ENCODE results near the gene SNORC.
"Not testable (repeated sequence)": the region's sequence is repeated elsewhere in the genome, so short reads cannot be mapped to it uniquely, and the experiment has no call there.

The SNORC gene

DNA sequence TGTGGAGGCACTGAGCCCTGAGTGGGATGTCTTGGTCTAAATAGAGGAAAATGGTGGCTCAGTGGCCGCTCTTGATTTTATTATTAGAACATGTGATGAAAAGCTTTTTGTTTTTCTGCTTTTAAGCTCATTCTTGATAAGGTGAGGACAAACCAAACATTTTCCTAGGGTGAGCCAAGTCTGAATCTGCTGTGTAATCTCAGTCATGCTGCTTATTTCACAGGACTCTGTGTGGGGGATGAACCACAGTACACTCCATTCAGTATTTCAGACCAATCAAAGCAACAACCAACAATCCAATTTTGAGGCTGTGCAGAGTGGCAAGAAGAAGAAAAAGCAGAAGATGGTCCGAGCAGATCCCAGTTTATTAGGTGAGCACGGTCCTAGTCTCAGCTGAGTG is 20.0 kb upstream of the SNORC start:
- Histone ChIP-seq H3K27ac (ENCODE audit: low read depth, low read length) (no peak overlapping the region), H3K4me3 (ENCODE audit: low read depth, low read length) (no peak overlapping the region), H3K4me1 (ENCODE audit: control insufficient read depth, insufficient read depth, low read length) (peaks cover 3% of the 10 kb centered on the region; the same call in 1 of the 2 replicates), H3K9ac (ENCODE audit: low read depth, low read length) (no peak overlapping the region), H3K27me3 (ENCODE audit: control insufficient read depth, insufficient read depth, low read length) (no peaks in the 10 kb centered on the region), H3K36me3 (ENCODE audit: control insufficient read depth, insufficient read depth, low read length) (peaks cover 81% of the 10 kb centered on the region), H3K9me3 (ENCODE audit: control insufficient read depth, insufficient read depth, low read length) (no peaks in the 10 kb centered on the region)

DNA sequence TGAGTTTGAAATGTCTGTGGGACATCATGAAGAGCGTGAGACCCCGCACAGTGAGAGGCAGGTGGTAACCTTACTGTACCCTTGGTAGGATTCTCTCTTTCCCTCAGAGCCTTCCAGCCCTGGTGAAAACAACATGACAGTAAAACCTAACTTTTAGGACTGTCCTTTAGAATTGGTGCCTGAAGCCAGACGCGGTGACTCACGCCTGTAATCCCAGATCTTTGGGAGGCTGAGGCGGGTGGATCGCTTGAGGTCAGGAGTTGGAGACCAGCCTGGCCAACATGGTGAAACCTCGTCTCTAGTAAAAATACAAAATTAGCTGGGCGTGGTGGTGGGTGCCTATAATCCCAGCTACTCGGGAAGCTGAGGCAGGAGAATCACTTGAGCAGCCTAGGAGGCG is 18.0 kb upstream of the SNORC start:
- not testable (repeated sequence) for H3K27ac ChIP-seq (ENCODE audit: low read depth, low read length); H3K27me3 ChIP-seq (ENCODE audit: control insufficient read depth, insufficient read depth, low read length); H3K4me1 ChIP-seq (ENCODE audit: control insufficient read depth, insufficient read depth, low read length); H3K9ac ChIP-seq (ENCODE audit: low read depth, low read length); H3K9me3 ChIP-seq (ENCODE audit: control insufficient read depth, insufficient read depth, low read length); H3K4me3 ChIP-seq (ENCODE audit: low read depth, low read length)
- peaks cover 79% of the 10 kb centered on the region for H3K36me3 ChIP-seq (ENCODE audit: control insufficient read depth, insufficient read depth, low read length)

GRCh38 chr2:232852676-232853075 is 17.4 kb upstream of the SNORC start:
- no peak overlapping the region for H3K4me3 ChIP-seq (ENCODE audit: low read depth, low read length)
- no peaks in the 10 kb centered on the region for H3K27me3 ChIP-seq (ENCODE audit: control insufficient read depth, insufficient read depth, low read length)
- no peaks in the 10 kb centered on the region for H3K9me3 ChIP-seq (ENCODE audit: control insufficient read depth, insufficient read depth, low read length)
- peaks cover 3% of the 10 kb centered on the region; the same call in 1 of the 2 replicates for H3K4me1 ChIP-seq (ENCODE audit: control insufficient read depth, insufficient read depth, low read length)
- H3K27ac ChIP-seq (ENCODE audit: low read depth, low read length) = no peak overlapping the region
- H3K36me3 ChIP-seq (ENCODE audit: control insufficient read depth, insufficient read depth, low read length) = peaks cover 79% of the 10 kb centered on the region
- H3K9ac ChIP-seq (ENCODE audit: low read depth, low read length) = no peak overlapping the region

DNA sequence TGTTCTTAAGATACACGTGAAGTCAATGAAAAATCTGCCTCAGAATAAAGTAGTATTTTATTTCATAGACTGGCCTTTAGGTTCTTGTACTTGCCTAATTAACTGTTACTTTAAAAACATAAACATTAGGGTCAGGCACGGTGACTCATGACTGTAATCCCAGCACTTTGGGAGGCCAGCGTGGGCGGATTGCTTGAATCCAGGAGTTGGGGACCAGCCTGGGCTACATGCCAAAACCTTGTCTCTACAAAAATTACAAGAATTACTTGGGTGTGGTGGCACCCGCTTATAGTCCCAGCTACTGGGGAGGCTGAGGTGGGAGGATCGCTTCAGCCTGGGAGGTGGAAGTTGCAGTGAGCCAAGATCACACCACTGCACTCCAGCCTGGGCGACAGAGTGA is 16.0 kb upstream of the SNORC start:
- Histone ChIP-seq H3K4me1 (ENCODE audit: control insufficient read depth, insufficient read depth, low read length) (peaks cover 3% of the 10 kb centered on the region; the same call in 1 of the 2 replicates), H3K36me3 (ENCODE audit: control insufficient read depth, insufficient read depth, low read length) (peaks cover 79% of the 10 kb centered on the region), H3K27ac (ENCODE audit: low read depth, low read length) (no peak overlapping the region), H3K9ac (ENCODE audit: low read depth, low read length) (no peak overlapping the region), H3K4me3 (ENCODE audit: low read depth, low read length) (no peak overlapping the region), H3K27me3 (ENCODE audit: control insufficient read depth, insufficient read depth, low read length) (no peaks in the 10 kb centered on the region), H3K9me3 (ENCODE audit: control insufficient read depth, insufficient read depth, low read length) (no peaks in the 10 kb centered on the region)

GRCh38 chr2:232857158-232857563 is 12.9 kb upstream of the SNORC start:
- H3K4me1 ChIP-seq (ENCODE audit: control insufficient read depth, insufficient read depth, low read length) = peaks cover 3% of the 10 kb centered on the region; the same call in 1 of the 2 replicates
- no peak overlapping the region for H3K4me3 ChIP-seq (ENCODE audit: low read depth, low read length)
- peaks cover 58% of the 10 kb centered on the region for H3K36me3 ChIP-seq (ENCODE audit: control insufficient read depth, insufficient read depth, low read length)
- no peaks in the 10 kb centered on the region for H3K9me3 ChIP-seq (ENCODE audit: control insufficient read depth, insufficient read depth, low read length)
- no peak overlapping the region for H3K9ac ChIP-seq (ENCODE audit: low read depth, low read length)
- no peaks in the 10 kb centered on the region for H3K27me3 ChIP-seq (ENCODE audit: control insufficient read depth, insufficient read depth, low read length)
- no peak overlapping the region for H3K27ac ChIP-seq (ENCODE audit: low read depth, low read length)

DNA sequence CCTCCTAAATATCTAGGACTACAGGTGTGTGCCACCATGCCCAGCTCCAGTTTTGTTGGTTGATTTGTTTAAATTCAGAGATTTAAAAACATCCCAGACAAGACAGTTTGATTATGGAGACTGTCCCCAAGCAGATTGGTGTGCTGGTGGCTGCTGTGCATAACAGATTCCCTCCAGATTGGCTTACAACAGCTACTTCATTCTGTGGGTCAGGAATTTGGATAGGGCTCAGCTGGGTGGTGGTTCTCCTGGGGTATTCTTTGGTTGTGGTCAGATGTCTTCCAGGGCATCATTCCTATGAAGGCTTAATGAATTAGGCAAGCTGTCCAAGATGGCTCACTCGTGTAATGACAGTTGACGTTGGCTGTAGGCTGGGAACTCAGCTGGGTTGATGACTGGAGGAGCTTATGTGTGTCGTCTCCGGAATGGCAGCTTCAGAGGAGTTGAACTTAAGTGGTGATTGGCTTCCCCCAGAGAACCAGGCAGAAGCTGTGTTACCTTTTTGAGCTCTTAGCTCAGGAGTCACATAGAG is 10.6 kb upstream of the SNORC start:
- Histone ChIP-seq H3K27me3 (ENCODE audit: control insufficient read depth, insufficient read depth, low read length) (no peaks in the 10 kb centered on the region), H3K4me1 (ENCODE audit: control insufficient read depth, insufficient read depth, low read length) (no peaks in the 10 kb centered on the region), H3K9ac (ENCODE audit: low read depth, low read length) (no peak overlapping the region), H3K27ac (ENCODE audit: low read depth, low read length) (no peak overlapping the region), H3K36me3 (ENCODE audit: control insufficient read depth, insufficient read depth, low read length) (peaks cover 47% of the 10 kb centered on the region), H3K9me3 (ENCODE audit: control insufficient read depth, insufficient read depth, low read length) (no peaks in the 10 kb centered on the region), H3K4me3 (ENCODE audit: low read depth, low read length) (no peak overlapping the region)

DNA sequence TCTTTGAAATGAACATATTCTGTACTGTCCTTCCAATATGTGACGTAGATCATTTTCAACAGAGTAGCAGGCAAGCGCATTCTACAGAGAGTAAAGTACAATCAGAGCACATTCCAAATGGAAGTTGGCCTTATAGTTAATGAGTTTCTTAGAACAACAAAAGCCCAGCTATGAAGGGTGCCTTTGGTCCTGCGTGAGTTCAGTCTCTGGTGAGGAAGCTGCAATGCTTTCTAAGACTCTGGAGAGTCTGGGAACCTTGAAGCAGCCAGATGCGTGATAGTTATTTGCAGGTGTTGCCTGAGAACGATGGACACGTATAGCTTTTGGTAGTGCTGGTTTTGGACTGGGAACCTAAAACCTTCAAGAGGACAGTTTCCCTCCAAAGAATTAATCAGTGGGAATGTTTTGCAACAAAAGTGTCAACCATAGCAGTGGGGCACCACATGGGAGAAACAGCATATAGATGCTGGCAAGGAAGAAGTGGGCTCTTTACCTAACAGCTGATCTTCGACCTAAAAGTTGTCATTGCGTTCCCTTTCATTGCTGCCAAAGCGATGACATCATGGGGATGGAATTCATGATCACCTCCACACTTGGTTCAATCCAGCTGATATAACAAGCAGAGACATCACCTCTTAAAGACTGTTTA is 9.3 kb upstream of the SNORC start:
- H3K27me3 ChIP-seq (ENCODE audit: control insufficient read depth, insufficient read depth, low read length) = no peaks in the 10 kb centered on the region
- H3K4me3 ChIP-seq (ENCODE audit: low read depth, low read length) = no peak overlapping the region
- no peak overlapping the region for H3K9ac ChIP-seq (ENCODE audit: low read depth, low read length)
- no peaks in the 10 kb centered on the region for H3K9me3 ChIP-seq (ENCODE audit: control insufficient read depth, insufficient read depth, low read length)
- H3K4me1 ChIP-seq (ENCODE audit: control insufficient read depth, insufficient read depth, low read length) = no peaks in the 10 kb centered on the region
- H3K27ac ChIP-seq (ENCODE audit: low read depth, low read length) = no peak overlapping the region
- peaks cover 35% of the 10 kb centered on the region for H3K36me3 ChIP-seq (ENCODE audit: control insufficient read depth, insufficient read depth, low read length)

DNA sequence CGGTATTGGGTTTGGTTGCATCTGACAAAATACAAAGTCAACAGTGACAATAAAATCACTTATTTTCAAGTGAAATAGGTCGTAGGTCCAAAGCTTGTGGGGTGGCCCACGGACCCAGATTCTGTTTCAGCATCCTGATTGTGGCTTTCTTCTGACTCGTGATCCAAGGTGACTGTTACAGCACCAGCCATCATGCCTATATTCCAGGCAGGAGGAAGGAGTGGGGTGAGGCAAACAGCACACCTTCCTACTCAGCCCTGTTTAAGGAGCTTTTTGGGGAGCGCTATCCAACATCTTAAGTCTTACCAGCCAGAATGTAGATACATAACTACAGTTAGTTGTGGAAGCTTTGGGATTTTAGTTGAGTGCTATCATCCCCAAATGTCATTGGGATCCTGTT is 8.7 kb upstream of the SNORC start:
- Histone ChIP-seq H3K27me3 (ENCODE audit: control insufficient read depth, insufficient read depth, low read length) (no peaks in the 10 kb centered on the region), H3K4me1 (ENCODE audit: control insufficient read depth, insufficient read depth, low read length) (no peaks in the 10 kb centered on the region), H3K4me3 (ENCODE audit: low read depth, low read length) (no peak overlapping the region), H3K27ac (ENCODE audit: low read depth, low read length) (no peak overlapping the region), H3K9me3 (ENCODE audit: control insufficient read depth, insufficient read depth, low read length) (no peaks in the 10 kb centered on the region), H3K36me3 (ENCODE audit: control insufficient read depth, insufficient read depth, low read length) (peaks cover 30% of the 10 kb centered on the region), H3K9ac (ENCODE audit: low read depth, low read length) (no peak overlapping the region)

GRCh38 chr2:232863996-232864395 is 6.1 kb upstream of the SNORC start:
- no peak overlapping the region for H3K4me3 ChIP-seq (ENCODE audit: low read depth, low read length)
- no peaks in the 10 kb centered on the region for H3K27me3 ChIP-seq (ENCODE audit: control insufficient read depth, insufficient read depth, low read length)
- H3K27ac ChIP-seq (ENCODE audit: low read depth, low read length) = no peak overlapping the region
- H3K9ac ChIP-seq (ENCODE audit: low read depth, low read length) = no peak overlapping the region
- no peaks in the 10 kb centered on the region for H3K9me3 ChIP-seq (ENCODE audit: control insufficient read depth, insufficient read depth, low read length)
- H3K36me3 ChIP-seq (ENCODE audit: control insufficient read depth, insufficient read depth, low read length) = peaks cover 4% of the 10 kb centered on the region; the same call in 1 of the 2 replicates
- H3K4me1 ChIP-seq (ENCODE audit: control insufficient read depth, insufficient read depth, low read length) = no peaks in the 10 kb centered on the region

- Histone ChIP-seq H3K27ac (ENCODE audit: low read depth, low read length) (no peak overlapping the region), H3K9me3 (ENCODE audit: control insufficient read depth, insufficient read depth, low read length) (no peaks in the 10 kb centered on the region), H3K9ac (ENCODE audit: low read depth, low read length) (no peak overlapping the region), H3K27me3 (ENCODE audit: control insufficient read depth, insufficient read depth, low read length) (no peaks in the 10 kb centered on the region), H3K4me1 (ENCODE audit: control insufficient read depth, insufficient read depth, low read length) (no peaks in the 10 kb centered on the region), H3K36me3 (ENCODE audit: control insufficient read depth, insufficient read depth, low read length) (0 out of 2 replicates have a peak, but pooled peaks cover 3% of the 10 kb centered on the region), H3K4me3 (ENCODE audit: low read depth, low read length) (no peak overlapping the region)
Observed at GRCh38 chr2:232865165-232865564, 4.9 kb upstream of the SNORC start.

- Histone ChIP-seq H3K4me3 (ENCODE audit: low read depth, low read length) (no peak overlapping the region), H3K36me3 (ENCODE audit: control insufficient read depth, insufficient read depth, low read length) (0 out of 2 replicates have a peak, but pooled peaks cover 1% of the 10 kb centered on the region), H3K9me3 (ENCODE audit: control insufficient read depth, insufficient read depth, low read length) (no peaks in the 10 kb centered on the region), H3K4me1 (ENCODE audit: control insufficient read depth, insufficient read depth, low read length) (no peaks in the 10 kb centered on the region), H3K27me3 (ENCODE audit: control insufficient read depth, insufficient read depth, low read length) (no peaks in the 10 kb centered on the region), H3K9ac (ENCODE audit: low read depth, low read length) (no peak overlapping the region), H3K27ac (ENCODE audit: low read depth, low read length) (no peak overlapping the region)
Observed at GRCh38 chr2:232866104-232866503, 4.0 kb upstream of the SNORC start.
